Stimulated activated CD4-positive, alpha-beta T cell treated with anti-CD3 and anti-CD28 coated beads, Interleukin-15, amount 100 ng/mL, for 24 hours (primary cell): ENCODE results near the gene RHOG.
"Not testable (repeated sequence)": the region's sequence is repeated elsewhere in the genome, so short reads cannot be mapped to it uniquely, and the experiment has no call there.

Source experiments
- DNase-seq: peaks from one replicate; pipeline ENCODE4 v3.0.0-alpha.2; 2020

Gene RHOG

DNA sequence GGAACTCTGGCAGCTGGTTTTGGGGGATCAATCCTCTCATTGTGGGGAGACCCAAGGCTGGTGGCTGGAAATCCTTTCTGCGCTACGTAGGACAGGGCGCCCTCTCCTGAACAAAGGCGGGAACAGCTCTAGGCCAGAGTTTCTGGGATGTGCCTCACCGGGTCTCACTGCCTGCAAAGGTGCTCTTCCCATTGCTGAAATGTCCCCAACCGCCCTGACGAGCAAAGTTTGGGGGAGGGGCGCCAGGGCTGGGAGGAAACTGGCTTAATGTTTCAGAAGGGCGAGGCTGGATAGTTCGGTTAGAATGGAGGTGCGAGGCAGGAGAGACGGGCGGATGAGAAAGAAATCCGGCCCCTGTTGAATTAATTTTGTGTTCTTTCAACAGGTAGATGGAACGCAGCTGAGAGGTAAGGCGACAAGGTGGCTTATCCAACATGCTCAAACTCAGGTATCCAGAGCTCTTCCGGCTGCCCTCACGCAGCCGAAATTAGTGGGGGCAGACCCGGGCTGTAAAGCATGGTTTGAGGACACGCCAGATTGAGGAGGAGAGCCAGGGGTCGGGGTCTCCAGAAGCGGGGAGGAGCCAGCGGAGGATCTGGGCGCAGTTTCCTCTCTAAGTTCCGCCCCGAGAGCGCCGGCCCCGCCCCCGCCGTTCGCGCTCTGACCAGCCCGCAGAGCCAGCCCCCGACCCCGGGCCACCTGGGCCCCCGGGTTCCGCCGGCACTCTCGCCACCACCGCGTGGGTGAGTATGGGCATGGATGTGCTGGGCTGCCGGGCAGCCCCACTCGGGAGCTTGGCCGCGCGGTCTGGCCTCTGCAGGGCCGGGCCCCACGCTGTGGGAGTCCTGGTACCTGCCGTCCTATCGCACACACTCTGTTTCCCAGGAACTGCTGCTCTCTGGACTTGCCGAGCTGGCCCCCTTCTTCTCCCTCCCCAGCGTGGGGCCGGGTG lies 32.6 kb downstream of the RHOG start, which contains the start of gene PGAP2:
Gene PGAP2 (plus strand): TSS at position 652 of the 952 bp plus-strand sequence. CDS start 2,700 bp downstream, outside the sequence.
- DNase-seq = peak; percentile 80

DNA sequence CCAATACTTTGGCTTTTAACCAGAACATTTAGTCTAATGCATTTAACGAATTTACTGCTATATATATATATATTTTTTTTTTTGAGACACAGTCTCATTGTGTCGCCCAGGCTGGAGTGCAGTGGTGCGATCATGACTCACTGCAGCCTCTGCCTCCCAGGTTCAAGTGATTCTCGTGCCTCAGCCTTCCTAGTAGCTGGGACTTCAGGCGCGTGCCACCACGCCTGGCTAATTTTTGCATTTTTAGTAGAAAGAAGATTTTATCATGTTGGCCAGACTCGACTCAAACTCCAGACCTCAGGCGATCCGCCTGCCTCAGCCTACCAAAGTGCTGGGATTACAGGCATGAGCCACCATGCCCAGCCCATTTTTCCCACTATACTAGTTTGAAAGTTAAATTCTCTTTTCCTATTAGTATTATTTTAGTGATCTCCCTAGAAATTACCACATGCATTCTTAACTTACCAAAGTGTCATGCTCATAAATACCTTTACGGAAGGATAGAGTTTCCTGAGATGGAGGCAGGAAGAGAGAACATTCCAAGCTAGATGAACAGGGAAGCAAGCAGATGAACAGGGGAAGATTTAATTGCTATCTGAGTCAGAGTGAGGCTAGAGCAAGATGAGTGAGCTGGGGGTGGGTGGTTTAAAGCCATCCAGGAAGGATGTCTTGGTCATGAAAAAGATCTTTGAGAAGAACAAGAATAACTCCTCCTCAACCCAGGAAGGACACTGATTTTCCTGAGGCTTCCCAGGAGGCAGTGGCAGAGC lies 36.8 kb downstream of the RHOG start:
- no peak for DNase-seq

DNA sequence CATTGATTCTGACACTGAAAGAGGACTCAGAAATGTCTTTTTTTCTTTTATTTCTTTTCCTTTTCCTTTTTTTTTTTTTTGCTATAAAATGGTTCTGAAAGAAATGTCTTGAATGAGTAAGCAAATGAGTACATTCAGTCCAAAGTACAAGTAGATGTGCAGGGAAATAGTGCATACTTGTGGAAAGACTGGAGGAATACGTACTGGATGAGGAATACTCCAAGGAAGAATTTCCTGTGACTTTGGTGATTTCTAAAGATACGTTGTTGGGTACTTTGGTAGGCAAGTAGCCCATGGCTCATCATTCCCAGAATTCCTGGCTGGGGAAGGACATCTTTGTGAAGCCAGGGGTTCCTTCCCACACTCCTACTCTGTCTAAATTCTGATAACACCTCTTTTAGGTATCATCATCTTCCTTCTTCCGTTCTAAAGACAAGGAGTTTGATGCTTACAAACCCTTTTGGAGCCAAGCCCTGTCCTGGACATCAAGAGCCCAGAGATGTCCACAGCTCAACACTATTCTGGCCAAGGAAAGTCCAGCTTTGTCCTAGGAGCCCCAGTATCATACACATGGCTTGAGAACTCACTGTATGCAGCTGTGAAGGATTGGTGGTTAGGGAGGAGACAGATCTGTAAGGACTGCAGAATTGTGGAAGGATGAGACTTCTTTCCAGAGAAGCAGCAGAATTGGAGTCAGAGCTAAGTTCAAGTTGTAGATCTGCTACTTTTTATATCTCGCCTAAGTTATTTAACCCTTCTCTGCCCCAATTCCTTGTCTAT lies 38.6 kb downstream of the RHOG start:
- no peak for DNase-seq

DNA sequence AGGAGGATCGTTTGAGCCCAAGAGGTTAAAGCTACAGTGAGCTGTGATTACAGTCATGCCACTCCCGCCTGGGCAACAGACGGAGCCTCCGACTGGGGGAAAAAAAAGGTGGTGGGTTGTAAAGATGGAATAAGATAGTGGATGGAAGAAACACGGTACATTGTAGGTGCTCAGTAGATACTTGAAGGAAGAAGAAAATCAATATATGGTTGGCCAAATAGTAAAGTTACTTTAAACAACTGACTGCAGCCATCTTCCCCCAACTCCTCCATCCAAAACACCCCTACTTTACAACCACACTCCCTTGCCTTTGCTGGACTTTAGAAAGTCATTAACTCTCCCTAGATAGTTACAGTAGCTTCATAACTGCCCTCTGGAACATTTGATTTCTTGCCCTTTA lies 40.9 kb downstream of the RHOG start:
- DNase-seq = no peak

DNA sequence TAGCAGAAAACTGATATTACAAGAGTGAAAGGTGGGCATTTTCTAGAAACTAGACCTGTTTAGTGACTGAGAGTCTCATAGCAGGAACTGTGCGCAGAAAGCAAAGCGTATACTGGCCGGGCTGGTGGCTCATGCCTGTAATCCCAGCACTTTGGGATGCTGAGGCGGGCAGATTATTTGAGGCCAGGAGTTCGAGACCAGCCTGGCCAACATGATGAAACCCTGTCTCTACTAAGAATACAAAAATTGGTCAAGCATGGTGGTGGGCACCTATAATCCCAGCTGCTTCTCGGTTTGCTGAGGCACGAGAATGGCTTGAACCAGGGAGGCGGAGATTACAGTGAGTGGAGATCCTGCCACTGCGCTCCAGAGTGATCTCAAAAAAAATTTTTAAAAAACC lies 41.6 kb downstream of the RHOG start:
- DNase-seq = no peak

DNA sequence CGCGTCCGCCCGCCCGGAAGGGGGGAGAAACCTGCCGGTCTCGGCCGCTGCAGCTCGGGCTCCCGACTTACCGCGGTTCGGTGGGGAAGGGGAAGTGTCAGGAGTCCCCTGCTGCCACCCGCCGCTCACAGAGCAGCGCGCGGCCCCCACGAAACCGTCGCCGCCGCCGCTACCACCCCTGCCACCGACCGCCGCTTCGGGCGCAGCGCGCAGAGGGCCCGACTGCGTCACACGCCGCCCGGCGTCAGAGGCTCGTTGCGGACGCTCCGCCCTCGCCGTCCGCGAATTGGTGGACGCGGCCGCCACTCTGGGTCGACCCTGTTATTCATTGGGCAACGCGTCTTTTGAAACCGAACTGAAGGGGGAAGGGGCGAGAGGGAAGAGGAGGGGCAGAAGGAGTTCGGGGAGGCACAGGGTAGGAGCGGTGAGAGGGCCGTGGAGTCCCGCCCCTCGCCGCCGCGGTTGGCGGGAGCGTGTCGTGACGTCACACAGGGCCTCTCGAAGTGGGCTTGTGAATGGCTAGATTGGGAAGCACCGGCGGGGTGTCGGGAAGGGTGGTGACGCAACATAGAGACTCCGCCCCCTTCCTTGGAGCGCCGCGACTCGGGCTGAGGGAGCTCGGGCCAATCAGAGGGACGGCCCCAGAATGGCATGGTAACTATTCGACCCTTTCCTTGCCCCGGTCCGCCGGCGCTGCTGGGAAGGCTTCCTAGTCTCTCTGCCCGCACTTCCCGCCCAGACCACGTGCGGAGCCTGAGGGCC lies 43.2 kb downstream of the RHOG start, which contains the start of gene NUP98:
Gene NUP98 (minus strand): TSS at position 226 of the 762 bp plus-strand sequence. CDS start 15,437 bp downstream, outside the sequence.
- DNase-seq = peak; percentile 100

DNA sequence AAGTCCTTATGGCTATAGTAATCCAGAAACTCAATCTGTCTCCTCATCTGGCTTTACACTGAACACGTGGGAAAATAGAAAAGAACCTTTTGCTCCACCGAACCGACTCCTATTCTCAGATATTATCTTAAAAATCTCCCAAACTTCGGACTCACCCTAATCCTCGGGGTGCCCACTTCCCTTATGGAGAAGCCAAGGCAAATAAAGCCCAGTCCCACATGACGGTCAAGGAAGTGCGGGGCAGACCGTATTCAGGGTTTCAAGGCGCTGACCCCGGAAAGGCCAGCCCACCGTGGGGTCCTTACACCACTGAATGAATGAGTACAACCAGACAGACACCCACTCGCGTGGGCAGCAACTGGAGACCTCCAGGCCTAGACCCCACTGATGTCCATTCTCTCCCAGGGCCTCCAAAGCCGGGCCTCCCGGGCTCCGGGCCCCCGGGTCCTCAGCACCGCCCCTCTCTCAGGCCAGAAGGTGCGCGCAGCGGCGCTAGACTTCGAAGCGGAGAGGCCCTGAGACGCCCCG lies 43.9 kb downstream of the RHOG start:
- DNase-seq = no peak

DNA sequence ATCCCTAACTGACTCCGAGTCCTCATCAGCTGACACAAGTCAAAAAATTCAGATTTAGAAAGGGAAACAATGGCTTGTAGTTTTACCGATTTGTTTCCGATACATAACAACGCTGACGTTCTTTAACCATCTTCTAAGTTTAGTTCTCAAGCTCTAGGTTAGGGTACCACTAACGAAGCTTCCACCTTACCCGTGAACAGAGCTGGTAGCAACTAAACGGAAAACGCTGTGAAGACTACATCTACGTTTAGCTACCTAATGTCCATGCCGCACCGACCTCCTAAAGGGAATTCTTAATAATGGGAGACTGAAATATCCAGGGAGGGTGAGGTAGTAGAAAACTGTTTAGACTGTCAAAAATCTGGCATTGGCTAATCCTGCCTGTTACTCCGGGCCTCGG lies 44.4 kb downstream of the RHOG start:
- DNase-seq = no peak

DNA sequence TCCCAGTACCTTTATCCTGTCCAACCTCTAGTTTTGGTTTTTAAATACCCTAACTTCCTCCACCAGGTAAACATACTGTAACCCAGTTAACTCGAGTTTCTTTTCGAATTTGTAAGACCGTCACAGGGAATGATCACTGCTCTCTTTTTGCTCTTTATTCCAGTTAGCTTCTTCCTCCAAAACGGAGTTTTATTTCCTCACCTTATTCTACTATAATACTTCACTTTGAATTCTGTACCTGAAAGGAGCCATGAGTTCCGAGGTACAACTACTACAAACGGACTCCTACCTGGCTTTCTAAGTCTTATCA lies 44.8 kb downstream of the RHOG start:
- no peak for DNase-seq

DNA sequence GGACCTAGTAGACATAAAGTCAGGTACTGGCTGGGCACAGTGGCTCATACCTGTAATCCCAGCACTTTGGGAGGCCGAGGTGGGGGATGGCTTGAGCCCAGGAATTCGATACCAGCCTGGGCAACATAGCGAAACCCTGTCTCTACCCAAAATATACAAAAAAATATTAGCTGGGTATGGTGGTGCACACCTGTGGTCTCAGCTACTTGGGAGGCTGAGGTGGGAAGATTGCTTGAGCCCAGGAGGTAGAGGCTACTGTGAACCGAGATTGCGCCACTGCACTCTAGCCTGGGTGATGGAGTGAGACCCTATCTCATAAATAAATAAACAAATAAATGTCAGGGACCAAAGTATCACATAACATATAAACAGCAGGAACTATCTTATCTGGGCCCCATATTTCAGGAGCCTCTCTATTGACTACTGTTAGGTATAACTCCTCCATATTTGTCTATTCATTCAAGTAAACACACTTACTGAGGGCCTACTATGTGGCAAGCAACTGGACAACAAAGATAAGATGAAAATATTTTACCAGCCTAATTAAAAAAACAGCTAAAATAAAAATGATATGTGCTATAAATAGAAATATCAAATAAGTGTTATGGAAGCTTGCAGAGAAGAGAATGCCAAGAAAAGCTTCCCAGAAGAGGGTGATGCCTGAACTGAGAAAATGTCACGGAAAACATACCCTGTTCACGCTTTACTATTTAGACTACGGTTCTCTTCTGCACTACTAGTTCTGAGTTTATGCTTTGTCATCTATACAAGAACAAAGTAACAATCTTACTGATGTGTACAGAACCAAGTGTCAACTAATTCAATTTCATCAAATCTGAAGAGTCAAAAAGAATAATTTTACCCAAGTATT lies 45.4 kb downstream of the RHOG start:
- no peak for DNase-seq

DNA sequence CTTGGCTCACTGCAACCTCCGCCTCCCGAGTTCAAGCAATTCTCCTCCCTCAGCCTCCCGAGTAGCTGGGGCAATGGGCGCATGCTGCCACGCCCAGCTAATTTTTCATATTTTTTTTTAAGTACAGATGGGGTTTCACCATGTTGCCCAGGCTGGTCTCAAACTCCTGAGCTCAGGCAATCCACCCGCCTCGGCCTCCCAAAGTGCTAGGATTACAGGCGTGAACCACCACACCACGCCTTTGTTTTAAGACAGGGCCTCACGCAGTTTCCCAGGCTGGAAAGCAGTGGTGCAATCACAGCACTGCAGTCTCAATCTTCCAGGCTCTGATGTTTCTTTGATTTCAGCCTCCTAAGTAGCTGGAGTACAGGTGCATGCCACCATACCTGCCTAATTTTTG lies 46.4 kb downstream of the RHOG start:
- DNase-seq = not testable (repeated sequence)

DNA sequence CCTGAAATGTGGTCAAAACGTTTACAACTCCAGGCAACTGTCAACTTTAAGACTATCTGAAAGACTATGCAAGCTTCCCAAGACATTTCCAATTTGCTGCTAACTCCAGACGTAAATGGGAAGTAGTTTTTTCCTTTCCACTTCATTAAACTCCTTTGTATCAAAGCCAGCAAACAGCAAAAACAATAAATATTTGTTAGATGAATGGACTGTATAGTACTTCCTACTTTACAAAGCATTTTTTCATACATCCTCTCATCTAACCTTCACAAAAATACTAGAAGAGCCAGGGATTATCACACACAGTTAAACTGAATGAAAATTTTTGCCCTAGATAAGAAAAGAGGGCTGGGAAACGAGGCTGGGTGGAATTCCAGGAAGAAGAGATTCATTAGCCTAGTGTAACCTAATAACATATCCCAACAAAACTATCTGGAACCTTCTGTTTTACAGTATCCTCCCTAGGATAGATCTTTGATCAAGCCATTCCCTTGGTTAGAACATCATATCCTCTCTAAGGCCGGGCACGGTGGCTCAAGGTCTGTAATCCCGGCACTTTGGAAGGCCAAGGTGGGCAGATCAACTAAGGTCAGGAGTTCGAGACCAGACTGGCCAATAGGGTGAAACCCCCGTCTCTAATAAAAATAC lies 53.9 kb downstream of the RHOG start:
- no peak for DNase-seq

DNA sequence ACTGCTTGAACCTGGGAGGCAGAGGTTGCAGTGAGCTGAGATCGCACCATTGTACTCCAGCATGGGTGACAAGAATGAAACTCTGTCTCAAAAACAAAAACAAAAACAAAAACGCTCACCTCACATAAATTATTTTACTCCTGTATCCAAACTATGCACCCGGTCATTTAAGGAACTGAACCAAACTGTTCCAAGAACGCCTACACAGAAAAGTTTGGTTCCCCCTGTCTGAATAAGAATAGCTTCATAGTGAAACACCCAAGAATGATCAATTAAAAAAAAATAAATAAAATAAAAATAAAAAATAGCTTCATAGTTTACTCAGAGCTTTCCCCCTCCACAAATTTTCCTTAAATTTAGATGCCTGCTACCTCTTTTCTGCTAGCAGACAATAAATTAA lies 57.1 kb downstream of the RHOG start:
- DNase-seq = no peak

DNA sequence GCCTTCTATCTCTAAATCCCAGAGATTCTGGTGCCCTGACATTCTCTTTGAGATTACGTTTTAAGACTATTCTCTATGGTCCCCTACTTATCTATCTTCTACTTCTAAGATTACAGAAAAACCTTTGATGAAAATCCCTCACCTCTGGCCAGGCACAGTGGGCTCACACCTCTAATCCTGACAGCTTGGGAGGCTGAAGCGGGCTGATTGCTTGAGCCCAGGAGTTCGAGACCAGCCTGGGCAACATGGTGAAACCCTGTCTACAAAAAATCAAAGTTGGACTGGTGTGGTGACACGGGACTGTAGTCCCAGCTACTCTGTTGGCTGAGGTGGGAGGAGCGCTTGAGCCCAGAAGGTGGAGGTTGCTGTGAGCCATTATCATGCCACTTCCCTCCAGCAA lies 57.8 kb downstream of the RHOG start:
- DNase-seq = no peak

DNA sequence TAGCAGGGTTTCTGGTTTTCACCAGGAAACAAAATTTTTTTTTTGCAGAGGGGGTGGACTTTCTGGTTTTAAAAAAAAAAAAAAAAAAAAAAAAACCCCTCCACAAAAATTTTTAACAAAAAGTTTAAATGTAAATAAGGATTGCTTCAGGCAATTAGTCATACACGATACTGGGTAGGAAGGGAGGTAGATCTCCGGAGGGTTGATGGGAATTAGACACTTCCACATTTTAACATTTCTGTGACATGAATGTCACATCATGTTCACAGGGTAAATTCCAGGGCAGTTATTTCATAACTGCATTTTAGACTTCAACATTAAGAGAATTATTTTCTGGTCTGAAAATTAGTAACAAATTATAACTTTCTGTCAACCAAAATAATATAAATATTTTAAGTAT lies 59.3 kb downstream of the RHOG start:
- no peak for DNase-seq
